ENCODE results near the gene TOX2.

The TOX2 gene

DNA sequence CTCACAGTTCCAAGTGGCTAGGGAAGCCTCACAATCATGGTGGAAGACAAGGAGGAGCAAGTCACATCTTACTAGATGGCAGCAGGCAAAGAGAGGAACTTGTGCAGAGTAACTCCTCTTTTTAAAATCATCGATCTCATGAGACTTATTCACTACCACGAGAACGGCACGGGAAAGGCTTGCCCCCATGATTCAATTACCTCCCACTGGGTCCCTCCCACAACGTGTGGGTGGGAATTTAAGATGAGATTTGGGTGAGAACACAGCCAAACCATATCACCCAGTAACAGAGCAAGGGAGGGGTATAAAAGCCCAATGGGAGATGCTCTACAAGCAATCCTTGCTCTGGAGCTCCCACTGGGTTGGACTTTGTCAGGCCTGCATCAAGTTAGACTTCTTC is 192.0 kb downstream of the TOX2 start:
- DNase-seq (ENCODE audit: low spot score): no peak

DNA sequence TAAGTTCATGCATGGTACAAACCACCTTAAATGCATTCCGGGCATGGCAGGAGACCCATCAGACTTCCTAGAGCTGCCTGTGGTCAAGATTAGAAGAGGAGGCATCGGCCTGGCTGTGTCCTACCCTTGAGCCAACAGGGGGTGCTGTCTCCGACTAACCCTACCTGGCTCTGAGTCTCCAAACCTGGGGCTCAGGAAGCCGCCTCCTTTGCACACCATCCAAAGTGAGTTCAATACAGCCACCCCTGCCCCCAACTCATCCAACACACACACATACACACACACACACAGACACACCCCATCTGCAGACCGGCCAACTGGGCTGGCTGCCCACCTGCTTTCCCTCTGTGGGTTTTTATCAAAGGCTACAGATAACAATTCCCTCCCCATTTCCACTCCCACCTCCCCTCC is 195.3 kb downstream of the TOX2 start:
- DNase-seq (ENCODE audit: low spot score): no peak

DNA sequence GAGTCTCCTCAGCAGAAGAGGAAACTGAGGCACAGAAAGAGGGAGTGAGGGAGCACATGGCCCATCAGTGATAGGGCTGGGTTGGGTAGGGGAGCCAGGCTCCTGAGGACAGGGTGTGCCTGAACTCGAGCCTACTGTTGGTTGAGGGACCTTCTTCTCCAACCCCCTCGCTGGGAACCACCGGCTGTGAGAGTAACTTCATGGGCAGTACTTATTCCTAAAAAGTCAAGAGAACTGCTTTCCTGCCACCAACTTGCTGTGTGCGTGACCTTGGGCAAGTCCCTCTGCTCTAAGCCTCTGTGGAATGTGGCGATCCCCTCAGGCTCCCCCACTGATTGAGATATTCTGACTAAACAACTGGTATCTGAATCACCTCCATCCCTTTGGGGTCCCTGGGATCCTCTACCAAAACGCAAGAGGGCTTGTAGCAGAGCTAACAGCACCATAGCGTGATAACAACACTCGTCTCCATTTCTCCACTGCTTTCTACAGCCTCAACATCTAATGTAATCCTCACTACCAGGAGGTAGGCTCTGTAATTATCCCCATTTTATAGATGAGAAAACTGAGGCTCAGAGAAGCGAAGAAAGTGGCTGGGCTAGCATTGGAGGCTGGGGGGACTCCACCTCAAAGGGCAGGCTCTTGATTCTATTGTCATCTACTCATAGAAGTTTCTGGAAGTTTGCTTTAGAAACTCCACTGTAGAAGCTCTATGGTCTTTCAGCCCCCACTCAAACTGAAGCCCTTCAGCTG is 196.3 kb downstream of the TOX2 start:
- DNase-seq (ENCODE audit: low spot score): no peak

DNA sequence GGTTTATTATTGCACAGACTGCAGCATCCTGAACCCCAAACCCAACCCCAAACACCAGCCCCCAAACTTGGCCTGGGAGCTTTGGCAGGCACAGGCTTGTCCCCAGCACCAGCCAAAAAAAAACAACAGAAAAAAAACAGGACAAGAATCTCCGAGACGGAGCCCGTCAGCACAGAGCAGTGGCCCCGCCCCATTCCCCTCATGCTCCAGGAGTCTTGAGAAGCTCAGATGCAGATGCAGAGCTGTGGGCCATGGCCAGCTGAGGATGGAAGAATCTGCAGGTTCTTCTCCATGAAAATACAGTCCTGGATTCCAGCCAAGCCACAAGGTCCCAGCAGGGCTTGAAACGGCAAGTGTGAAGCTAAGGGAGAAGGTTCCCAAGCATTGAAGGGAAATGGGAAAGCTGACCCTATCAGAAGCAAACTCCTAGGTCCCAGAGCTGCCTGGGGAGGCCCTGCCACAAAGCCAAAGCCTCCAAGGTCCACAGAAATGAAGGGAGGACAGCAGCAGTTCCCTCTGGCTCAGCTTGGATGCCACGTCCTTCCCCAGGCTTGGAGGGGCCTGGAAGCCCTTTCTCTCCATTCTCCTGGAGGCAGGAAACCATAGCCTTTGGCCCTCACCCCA is 197.2 kb downstream of the TOX2 start:
- no peak for DNase-seq (ENCODE audit: low spot score)

DNA sequence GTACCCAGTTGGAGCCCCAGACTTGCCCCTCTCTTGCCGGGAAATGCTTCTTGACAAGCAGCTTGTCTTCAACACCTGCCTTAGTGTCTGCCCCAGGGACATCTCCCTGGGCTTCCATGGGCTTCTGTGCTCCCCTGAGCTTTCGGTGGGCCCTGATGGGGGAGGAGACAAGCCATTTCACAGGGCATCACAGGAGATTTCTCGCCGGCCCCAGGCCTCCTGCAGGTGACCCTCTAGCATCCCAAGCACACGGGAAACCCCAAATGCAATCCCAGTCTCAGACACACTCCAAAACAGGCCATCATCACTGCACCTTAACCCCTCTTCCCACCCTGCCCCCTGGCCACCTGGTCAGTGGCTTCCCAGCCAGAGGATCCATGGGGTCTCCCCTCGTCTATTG is 197.8 kb downstream of the TOX2 start:
- DNase-seq (ENCODE audit: low spot score): no peak

DNA sequence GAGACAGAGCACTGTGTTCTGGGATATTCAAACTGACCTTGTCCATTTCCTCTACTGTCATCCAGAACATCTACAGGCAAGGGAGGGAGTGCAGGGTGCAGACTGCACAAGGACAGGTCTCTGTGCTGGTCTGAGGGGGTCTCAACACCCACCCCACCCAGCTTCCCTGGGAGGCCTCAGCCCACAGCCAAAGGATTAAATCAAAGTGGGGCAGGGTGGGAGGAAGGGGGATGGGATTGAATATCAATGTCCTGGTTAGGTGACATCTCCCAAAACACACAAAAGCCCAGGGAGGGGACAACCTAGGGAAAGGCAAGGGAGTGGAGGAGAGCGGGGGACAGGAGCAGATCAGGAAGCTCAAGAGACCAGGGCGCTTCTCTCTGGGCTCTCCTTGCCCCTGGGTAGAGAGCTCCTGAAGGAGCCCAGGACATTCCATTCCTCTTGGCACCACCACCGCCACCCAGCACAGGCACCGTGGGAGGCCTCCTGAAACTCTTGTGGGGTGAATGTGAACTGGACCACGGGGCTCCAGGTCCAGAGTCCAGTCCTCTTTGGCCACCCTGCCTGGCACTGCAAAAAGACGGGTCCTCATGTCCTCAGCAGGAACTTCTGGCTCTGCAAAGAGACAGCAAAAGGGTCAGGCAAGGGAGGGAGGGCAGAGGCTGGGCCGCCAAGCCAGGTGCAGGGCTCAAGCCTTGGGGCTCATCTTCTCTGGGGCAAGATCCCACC is 198.4 kb downstream of the TOX2 start:
- no peak for DNase-seq (ENCODE audit: low spot score)

DNA sequence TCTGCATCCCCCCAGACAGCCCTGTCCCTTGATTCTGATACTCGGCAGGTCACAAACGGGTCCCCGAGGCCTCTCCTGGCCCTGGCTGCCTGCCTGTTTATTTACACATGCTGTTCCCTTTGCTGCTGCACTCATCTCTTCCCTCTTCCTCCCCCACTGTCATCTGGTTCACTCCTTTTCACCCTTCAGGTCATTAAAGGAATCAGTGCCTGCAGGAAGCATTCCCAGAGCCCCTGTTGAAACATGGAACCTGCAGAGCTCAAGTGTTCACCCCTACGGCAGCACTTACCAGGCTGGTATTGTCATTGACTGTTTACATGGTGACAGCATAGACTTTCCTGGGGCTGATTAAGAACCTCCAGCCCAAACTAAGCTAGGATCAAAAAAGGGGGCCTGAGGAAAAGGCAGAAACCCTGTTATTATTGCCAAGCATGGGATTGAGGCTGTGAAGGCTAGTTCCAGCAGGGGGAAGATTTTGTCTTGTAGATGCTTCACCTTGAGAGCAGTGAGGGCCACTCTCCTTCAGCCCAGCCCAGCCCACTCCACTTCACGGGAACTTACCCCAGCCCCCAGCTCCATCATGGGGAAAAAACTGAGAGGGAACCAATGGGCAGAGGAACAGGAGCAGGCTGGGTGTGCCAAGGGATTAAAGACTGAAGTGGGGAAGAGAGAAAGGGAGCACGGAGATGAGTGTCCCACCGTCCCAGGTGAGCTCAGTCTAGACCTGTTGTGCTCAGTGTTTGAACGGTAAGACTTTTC is 199.1 kb downstream of the TOX2 start:
- no peak for DNase-seq (ENCODE audit: low spot score)

DNA sequence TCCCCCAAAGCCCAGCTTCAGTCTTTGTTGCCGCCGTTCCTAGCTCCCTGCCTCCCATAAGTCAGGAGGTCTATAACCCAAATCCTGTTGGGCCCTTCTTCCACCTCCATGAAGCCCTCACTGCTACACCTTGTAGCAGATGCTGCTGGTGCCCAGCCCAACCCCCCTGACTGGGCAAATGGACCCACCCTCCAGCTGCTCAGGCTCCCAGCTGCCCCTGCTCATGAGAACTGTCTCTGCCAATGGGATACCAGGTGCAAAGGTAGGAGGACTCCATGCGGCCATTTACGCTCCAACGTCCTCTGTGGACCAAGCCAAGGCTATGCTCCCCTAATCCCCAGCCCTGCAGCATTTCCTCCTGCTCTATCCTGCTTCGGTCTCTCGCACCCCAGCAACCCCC is 200.5 kb downstream of the TOX2 start:
- no peak for DNase-seq (ENCODE audit: low spot score)

DNA sequence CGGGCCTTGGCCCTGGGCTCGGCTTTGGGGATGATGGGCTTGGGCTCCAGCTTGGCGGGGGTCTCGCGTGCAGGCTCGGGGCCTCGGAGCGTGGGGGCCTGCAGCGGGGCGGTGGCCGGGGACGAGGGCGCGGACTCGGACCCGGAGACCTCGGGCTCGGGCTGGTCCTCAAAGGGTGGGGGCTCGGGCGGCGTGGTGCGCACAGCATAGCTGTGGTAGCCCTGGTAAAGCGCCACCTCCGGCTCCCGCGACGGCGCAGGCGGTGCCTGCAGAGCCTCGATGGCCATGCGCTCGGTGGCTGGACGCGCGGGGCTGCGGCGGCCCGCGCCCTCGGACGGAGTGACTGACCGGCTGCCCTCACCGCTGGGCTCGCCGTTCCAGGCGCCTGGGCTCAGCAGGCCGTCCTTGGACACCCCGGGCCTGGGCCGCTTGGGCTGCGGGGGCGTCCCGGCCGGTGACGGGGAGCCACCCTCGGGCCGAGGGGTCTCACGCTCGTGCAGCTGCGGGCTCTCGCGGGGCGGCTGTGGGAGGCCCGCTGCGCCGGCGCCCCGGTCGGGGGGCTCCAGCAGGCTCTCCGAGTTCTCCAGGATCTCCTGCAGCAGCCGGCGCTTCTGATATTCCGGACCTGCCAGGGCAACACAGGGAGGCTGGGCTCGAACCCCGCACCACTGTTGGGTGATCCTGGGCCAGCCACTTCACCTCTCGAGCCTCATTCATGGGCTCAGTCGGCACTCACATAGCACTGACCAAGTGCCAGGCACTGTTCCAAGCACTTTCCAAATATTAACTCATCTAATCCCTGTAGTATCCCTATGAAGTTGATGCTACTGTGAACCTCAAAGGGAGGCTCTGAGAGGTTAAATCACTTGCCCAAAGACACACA is 201.4 kb downstream of the TOX2 start:
- DNase-seq (ENCODE audit: low spot score): no peak

DNA sequence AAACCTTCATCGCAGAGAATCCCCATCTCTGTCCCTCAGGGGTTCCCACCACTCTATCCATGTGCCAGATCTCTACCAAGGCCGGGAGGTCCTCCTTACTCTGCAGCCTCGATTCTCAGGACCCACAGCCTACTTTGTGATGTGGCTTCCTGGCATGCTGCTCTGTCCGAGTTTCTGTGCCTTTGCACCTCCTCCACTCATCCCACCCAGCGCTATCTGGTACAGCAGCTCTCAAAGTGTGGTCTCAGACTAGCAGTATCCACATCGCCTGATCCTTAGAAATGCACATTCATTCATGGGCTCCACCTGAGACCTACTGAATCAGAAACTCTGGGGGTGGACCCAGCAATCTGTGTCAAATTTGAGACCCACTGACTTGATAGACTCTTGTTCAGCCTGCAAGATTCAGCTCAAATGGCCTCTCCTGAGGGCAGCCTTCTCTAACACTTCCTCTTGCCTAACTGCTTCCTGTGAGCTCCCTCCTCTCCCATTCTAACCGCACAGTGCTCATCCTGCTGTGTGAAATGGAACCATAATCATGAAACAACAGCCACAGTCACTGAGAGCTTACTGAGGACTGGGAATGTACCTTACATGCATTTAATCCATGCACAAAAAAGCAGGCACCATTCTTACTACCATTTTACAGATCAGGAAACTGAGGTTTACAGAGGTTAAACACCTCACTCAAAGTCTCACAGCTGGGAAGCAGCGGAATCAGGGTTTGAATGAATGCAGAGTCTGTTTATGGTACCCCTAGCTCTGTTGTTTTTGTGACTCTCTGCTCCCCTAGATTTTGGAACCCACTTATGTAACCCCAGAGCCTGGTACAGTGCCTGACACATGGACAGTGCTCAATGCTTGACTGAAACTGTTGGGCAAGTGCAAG is 202.9 kb downstream of the TOX2 start:
- no peak for DNase-seq (ENCODE audit: low spot score)

DNA sequence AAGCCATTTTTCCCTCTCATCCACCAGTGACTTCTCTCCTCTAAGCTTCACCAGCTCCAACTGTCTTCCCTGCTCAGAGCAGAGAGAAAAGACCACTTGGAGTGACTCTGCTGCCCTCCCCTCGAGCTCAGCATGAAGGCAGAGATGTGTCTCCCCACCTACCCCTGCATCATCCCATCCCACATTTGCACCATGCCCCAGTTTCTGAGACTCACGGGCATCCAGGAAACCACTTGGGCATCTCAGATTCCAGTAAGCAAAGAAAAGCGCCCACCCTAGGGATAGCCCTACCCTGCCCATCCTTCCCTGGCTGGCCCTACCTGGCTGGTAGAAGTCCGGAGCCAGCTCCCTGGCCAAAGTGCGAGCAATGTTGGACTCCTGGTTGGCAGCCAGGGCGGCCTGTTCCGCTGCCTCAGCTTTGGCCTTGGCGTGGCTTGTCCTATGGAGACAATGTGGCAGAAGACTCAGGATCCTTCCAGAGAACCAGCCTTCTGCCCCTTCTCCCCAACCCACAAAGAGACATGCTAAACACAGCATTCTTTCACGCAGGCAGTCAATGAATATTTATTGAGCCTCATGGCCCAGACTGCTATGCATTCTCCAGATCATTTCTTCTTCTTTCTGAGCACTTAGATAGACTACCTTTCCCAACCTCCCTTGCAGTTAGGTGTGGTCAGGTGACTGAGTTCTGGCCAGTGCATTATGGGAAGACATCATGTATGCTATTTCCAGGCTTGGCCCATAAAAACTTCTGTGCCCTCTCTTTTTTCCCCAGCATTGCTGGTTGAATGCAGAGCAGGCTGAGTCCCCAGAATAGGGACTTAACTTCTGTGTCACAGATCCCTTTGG is 203.8 kb downstream of the TOX2 start:
- DNase-seq (ENCODE audit: low spot score): no peak

Data from HuH-7.5 (cell line).